Measurements from ENCODE around the gene PKP1. TPM values are rescaled to one million over a fixed set of nuclear protein-coding genes. Genes with fewer than 3 reads are reported as not detected.
"Not testable (repeated sequence)": the region's sequence is repeated elsewhere in the genome, so short reads cannot be mapped to it uniquely, and the experiment has no call there.

PKP1 gene, protein sequence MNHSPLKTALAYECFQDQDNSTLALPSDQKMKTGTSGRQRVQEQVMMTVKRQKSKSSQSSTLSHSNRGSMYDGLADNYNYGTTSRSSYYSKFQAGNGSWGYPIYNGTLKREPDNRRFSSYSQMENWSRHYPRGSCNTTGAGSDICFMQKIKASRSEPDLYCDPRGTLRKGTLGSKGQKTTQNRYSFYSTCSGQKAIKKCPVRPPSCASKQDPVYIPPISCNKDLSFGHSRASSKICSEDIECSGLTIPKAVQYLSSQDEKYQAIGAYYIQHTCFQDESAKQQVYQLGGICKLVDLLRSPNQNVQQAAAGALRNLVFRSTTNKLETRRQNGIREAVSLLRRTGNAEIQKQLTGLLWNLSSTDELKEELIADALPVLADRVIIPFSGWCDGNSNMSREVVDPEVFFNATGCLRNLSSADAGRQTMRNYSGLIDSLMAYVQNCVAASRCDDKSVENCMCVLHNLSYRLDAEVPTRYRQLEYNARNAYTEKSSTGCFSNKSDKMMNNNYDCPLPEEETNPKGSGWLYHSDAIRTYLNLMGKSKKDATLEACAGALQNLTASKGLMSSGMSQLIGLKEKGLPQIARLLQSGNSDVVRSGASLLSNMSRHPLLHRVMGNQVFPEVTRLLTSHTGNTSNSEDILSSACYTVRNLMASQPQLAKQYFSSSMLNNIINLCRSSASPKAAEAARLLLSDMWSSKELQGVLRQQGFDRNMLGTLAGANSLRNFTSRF
- polyA plus RNA-seq (2012; ENCODE audit: insufficient read depth, insufficient read length, low read depth): 0.93 TPM

DNA sequence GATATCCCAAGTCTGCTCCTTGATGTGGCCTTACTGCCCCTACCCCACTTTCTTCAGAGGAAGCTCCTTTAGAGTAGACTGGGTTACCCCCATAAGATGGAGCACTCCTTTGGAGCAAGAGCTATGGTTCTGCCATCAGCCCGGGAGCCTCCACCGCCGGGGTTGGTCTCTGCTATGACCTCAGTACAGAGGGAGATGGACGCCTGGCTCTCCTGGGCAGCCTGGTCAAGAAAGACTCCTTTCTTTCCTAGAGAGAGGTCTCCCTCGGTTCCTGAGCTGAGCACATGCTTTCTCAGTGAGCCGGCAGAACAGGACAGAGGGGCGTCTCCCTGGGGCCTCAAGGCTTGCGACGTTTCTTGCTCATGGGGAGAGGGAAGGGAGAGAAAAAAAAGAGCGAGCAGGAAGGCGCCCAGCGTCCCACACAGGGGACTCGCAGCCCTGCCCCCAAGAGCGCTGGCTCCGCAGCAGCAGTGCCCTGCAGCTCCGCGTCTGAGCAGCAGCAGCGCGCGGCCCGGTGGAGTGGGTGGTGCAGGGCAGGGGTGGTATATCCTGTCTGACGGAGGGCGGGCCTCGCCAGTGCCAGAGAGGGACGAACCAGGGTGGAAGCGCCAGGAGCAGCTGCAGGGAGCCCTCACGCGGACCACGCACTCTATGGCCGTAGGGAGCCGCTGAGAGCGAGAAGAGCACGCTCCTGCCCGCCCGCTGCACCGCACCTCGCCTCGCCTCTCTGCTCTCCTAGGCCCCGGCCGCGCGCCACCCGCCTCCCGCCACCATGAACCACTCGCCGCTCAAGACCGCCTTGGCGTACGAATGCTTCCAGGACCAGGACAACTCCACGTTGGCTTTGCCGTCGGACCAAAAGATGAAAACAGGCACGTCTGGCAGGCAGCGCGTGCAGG, at the start of gene PKP1:
TSS of gene PKP1 (plus strand) at position 576 of the 899 bp plus-strand sequence. CDS start at position 773, 197 bp downstream.
- peaks cover 12% of the 10 kb centered on the region; the same call in 1 of the 2 replicates for H3K4me1 ChIP-seq
- H3K36me3 ChIP-seq: no peaks in the 10 kb centered on the region
- TF ChIP-seq, protein P1, sequence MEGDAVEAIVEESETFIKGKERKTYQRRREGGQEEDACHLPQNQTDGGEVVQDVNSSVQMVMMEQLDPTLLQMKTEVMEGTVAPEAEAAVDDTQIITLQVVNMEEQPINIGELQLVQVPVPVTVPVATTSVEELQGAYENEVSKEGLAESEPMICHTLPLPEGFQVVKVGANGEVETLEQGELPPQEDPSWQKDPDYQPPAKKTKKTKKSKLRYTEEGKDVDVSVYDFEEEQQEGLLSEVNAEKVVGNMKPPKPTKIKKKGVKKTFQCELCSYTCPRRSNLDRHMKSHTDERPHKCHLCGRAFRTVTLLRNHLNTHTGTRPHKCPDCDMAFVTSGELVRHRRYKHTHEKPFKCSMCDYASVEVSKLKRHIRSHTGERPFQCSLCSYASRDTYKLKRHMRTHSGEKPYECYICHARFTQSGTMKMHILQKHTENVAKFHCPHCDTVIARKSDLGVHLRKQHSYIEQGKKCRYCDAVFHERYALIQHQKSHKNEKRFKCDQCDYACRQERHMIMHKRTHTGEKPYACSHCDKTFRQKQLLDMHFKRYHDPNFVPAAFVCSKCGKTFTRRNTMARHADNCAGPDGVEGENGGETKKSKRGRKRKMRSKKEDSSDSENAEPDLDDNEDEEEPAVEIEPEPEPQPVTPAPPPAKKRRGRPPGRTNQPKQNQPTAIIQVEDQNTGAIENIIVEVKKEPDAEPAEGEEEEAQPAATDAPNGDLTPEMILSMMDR (IDR thresholded peaks at IDR 0.05; ENCODE audit: low read depth, low read length): no peak
- peak; percentile 82 for DNase-seq
- H3K9me3 ChIP-seq: no peaks in the 10 kb centered on the region
- no peaks in the 10 kb centered on the region for H3K27me3 ChIP-seq
- peak within 1 kb of the TSS; percentile 41 for H3K4me3 ChIP-seq (ENCODE audit: low read depth, low read length)

DNA sequence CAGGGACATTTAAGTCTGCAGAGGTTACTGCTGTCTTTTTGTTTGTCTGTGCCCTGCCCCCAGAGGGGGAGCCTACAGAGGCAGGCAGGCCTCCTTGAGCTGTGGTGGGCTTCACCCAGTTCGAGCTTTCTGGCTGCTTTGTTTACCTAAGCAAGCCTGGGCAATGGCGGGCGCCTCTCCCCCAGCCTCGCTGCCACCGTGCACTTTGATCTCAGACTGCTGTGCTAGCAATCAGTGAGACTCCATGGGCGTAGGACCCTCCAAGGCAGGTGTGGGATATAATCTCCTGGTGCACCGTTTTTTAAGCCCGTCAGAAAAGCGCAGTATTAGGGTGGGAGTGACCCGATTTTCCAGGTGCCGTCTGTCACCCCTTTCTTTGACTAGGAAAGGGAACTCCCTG, 43.7 kb upstream of the PKP1 start:
- not testable (repeated sequence) for H3K27me3 ChIP-seq; H3K36me3 ChIP-seq; H3K4me1 ChIP-seq; H3K9me3 ChIP-seq; H3K4me3 ChIP-seq (ENCODE audit: low read depth, low read length); DNase-seq

GRCh38 chr1:201240171-201240570, 43.1 kb upstream of the PKP1 start:
- TF ChIP-seq, protein P1 (IDR thresholded peaks at IDR 0.05; ENCODE audit: low read depth, low read length): no peak
- Histone ChIP-seq H3K4me1 (peaks cover 11% of the 10 kb centered on the region), H3K36me3 (no peaks in the 10 kb centered on the region), H3K27me3 (no peaks in the 10 kb centered on the region; the same call in 1 of the 2 replicates), H3K4me3 (ENCODE audit: low read depth, low read length) (no peak overlapping the region), H3K9me3 (no peaks in the 10 kb centered on the region)
- DNase-seq: no peak

- H3K27me3 ChIP-seq: no peaks in the 10 kb centered on the region; the same call in 1 of the 2 replicates
- no peaks in the 10 kb centered on the region for H3K36me3 ChIP-seq
- H3K4me1 ChIP-seq: peaks cover 11% of the 10 kb centered on the region
- no peak overlapping the region for H3K4me3 ChIP-seq (ENCODE audit: low read depth, low read length)
- H3K9me3 ChIP-seq: no peaks in the 10 kb centered on the region
- TF ChIP-seq, protein P1 (IDR thresholded peaks at IDR 0.05; ENCODE audit: low read depth, low read length): no peak
- DNase-seq: no peak
These were observed 41.6 kb upstream of the PKP1 start for GRCh38 chr1:201241736-201242135.

DNA sequence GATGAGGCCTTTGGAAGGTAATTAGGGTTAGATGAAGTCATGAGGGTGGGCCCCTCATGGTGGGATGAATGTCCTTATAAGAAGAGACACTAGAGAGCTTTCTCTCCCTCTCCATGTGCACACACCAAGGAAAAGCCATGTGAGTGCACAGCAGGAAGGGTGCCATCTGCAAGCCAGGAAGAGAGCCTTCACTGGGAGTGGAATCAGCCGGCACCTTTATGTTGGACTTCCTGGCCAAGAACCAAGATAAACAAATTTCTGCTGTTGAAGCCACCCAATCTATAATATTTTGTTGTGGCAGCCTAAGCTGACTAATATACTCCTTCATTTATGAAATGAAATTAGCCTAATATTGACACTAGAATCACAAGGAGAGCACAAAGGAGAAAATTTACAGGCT, 38.2 kb upstream of the PKP1 start:
- Histone ChIP-seq H3K27me3 (no peaks in the 10 kb centered on the region; the same call in 1 of the 2 replicates), H3K4me1 (peaks cover 11% of the 10 kb centered on the region), H3K9me3 (no peaks in the 10 kb centered on the region), H3K36me3 (no peaks in the 10 kb centered on the region), H3K4me3 (ENCODE audit: low read depth, low read length) (no peak overlapping the region)
- no peak for DNase-seq
- TF ChIP-seq, protein P1 (IDR thresholded peaks at IDR 0.05; ENCODE audit: low read depth, low read length): no peak
